ENCODE results near the gene ATP2B1.

ATP2B1 gene

GRCh38 chr12:89539426-89540223, 169.0 kb downstream of the ATP2B1 start:
- no peak for DNase-seq (ENCODE audit: low spot score)

DNA sequence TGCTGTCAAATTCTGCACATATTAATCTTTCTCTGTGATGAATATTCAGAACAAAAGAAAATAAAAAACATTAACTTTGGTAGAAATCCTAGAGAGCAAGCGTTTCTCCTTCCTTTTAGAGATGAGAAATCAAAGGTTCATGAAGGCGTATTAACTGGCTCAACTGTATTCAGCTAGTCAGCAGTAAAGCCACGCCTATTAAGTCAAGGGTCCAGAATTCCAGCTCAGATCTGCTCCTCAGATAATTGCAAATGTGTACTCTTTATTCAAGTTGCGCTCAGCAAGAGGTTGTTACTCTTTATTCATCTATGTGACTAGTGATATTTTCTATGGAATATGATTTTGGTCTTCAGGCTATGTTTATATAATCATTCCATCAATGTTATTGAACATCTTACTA, 169.7 kb downstream of the ATP2B1 start:
- no peak for DNase-seq (ENCODE audit: low spot score)

All from cerebellar cortex (tissue), 1 donor.